ENCODE results near the gene CISH. TPM values are rescaled to one million over a fixed set of nuclear protein-coding genes. Genes with fewer than 3 reads are reported as not detected.

The CISH gene
- total RNA-seq, 1 experiment from 2014 or later = 0.57 TPM

DNA sequence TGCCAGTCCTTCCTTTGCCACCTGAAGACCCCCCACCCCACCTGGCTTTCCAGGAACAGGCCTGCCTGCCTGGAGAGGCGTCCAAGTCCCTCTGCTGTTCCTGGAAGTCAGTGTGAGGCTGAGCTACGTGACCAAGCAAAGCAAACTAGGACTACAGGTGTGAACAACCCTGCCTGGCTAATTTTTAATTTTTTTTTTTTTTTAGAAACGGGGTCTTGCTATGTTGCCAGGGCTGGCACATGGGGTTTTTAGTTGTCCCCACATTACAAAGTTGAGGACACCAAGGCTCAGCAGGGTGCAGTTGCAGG, 24.9 kb downstream of the CISH start:
- intact Hi-C loops (cut with micrococcal nuclease; ENCODE audit: unreplicated experiment) (no loop called here), in situ Hi-C loops (cut with HindIII; ENCODE audit: low pct_unique_long_range_greater_than_20kb, low sequenced_read_pairs) (no loop called here)
- Histone ChIP-seq H3K36me3 (ENCODE audit: control insufficient read depth, insufficient read depth, low read length) (no peaks in the 10 kb centered on the region), H3K4me1 (ENCODE audit: control insufficient read depth, insufficient read depth, low read length) (no peaks in the 10 kb centered on the region), H3K4me3 (ENCODE audit: low read depth in 2 of 2, low read length in 2 of 2) (no peak overlapping the region), H3K9me3 (ENCODE audit: control insufficient read depth, insufficient read depth, low read depth, low read length) (no peaks in the 10 kb centered on the region), H3K27me3 (ENCODE audit: control insufficient read depth, insufficient read depth, low read length) (no peaks in the 10 kb centered on the region), H3K27ac (ENCODE audit: low read length) (no peak overlapping the region)
- POLR2A ChIA-PET = no interaction called here
- DNase-seq (ENCODE audit: low read depth, low spot score) = no peak
- TF ChIP-seq TCF7L2 (IDR thresholded peaks at IDR 0.05; ENCODE audit: low read depth, low read length) = no peak
- TF ChIP-seq SIN3A (IDR thresholded peaks at IDR 0.05; ENCODE audit: borderline replicate concordance, insufficient read depth, low read depth, low read length) = no peak
- no peak for TF ChIP-seq POLR2AphosphoS5 (IDR thresholded peaks at IDR 0.05; ENCODE audit: low read depth, low read length)
- TF ChIP-seq, protein P1, sequence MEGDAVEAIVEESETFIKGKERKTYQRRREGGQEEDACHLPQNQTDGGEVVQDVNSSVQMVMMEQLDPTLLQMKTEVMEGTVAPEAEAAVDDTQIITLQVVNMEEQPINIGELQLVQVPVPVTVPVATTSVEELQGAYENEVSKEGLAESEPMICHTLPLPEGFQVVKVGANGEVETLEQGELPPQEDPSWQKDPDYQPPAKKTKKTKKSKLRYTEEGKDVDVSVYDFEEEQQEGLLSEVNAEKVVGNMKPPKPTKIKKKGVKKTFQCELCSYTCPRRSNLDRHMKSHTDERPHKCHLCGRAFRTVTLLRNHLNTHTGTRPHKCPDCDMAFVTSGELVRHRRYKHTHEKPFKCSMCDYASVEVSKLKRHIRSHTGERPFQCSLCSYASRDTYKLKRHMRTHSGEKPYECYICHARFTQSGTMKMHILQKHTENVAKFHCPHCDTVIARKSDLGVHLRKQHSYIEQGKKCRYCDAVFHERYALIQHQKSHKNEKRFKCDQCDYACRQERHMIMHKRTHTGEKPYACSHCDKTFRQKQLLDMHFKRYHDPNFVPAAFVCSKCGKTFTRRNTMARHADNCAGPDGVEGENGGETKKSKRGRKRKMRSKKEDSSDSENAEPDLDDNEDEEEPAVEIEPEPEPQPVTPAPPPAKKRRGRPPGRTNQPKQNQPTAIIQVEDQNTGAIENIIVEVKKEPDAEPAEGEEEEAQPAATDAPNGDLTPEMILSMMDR (IDR thresholded peaks at IDR 0.05) = no peak
- ATAC-seq = no peak
- BruUV-seq (replicated peaks) = no TSS peak
- CTCF ChIA-PET = no interaction called here

DNA sequence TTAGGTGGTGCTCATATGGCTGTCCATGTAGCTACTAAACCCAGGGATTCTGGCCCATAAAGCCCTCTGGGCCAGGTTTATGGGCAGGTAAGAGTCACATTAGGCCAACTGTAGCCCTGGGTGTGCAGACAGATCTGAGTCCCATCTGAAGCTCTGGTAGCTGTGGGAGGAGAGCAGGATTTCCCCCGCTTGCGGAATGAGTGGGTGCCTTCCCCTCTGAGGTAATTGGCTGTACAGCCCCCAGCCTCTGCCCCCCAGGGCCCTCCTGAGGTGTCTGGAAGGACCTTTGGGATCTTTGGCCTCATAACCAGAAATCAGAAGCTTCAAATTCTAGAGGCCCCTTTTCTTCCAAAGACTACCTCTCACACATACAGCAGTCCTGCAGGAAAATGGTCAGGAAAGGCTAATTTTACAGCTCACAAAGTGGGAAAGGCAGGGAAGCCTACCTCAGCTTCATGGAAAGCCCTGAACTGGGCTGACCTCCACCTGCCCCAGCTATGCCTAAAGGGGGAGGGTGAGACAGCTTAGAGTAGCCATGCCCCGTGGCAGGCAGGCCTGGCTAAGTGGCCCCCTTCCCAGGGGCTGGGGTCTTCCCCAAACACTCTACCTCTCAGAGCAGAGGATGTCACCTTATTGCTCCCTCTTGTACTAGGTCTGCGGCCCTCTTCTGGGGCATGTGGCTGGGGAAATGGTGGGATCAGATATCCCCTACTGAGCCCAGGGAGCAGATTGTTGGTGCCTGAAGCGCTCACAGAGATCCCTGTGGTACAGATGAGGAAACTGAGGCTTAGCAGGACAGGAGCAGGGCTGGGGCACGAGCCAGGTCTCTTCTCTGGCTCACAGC, 25.4 kb downstream of the CISH start:
- ChIA-PET CTCF (no interaction called here), POLR2A (no interaction called here)
- in situ Hi-C loops (cut with HindIII; ENCODE audit: low pct_unique_long_range_greater_than_20kb, low sequenced_read_pairs) = no loop called here

More for the DNA sequence above, 25.4 kb downstream of the CISH start:
- Histone ChIP-seq H3K36me3 (ENCODE audit: control insufficient read depth, insufficient read depth, low read length) (no peaks in the 10 kb centered on the region), H3K4me3 (ENCODE audit: low read depth in 2 of 2, low read length in 2 of 2) (no peak overlapping the region), H3K9me3 (ENCODE audit: control insufficient read depth, insufficient read depth, low read depth, low read length) (no peaks in the 10 kb centered on the region), H3K4me1 (ENCODE audit: control insufficient read depth, insufficient read depth, low read length) (no peaks in the 10 kb centered on the region), H3K27me3 (ENCODE audit: control insufficient read depth, insufficient read depth, low read length) (no peaks in the 10 kb centered on the region), H3K27ac (ENCODE audit: low read length) (no peak overlapping the region)
- TF ChIP-seq SIN3A (IDR thresholded peaks at IDR 0.05; ENCODE audit: borderline replicate concordance, insufficient read depth, low read depth, low read length) (no peak), TCF7L2 (IDR thresholded peaks at IDR 0.05; ENCODE audit: low read depth, low read length) (no peak), POLR2AphosphoS5 (IDR thresholded peaks at IDR 0.05; ENCODE audit: low read depth, low read length) (no peak)
- TF ChIP-seq, protein P1 (IDR thresholded peaks at IDR 0.05) = no peak
- TF ChIP-seq, protein P2, sequence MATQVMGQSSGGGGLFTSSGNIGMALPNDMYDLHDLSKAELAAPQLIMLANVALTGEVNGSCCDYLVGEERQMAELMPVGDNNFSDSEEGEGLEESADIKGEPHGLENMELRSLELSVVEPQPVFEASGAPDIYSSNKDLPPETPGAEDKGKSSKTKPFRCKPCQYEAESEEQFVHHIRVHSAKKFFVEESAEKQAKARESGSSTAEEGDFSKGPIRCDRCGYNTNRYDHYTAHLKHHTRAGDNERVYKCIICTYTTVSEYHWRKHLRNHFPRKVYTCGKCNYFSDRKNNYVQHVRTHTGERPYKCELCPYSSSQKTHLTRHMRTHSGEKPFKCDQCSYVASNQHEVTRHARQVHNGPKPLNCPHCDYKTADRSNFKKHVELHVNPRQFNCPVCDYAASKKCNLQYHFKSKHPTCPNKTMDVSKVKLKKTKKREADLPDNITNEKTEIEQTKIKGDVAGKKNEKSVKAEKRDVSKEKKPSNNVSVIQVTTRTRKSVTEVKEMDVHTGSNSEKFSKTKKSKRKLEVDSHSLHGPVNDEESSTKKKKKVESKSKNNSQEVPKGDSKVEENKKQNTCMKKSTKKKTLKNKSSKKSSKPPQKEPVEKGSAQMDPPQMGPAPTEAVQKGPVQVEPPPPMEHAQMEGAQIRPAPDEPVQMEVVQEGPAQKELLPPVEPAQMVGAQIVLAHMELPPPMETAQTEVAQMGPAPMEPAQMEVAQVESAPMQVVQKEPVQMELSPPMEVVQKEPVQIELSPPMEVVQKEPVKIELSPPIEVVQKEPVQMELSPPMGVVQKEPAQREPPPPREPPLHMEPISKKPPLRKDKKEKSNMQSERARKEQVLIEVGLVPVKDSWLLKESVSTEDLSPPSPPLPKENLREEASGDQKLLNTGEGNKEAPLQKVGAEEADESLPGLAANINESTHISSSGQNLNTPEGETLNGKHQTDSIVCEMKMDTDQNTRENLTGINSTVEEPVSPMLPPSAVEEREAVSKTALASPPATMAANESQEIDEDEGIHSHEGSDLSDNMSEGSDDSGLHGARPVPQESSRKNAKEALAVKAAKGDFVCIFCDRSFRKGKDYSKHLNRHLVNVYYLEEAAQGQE (IDR thresholded peaks at IDR 0.05; ENCODE audit: insufficient read depth in 1 of 2, low read depth in 2 of 2, low read length in 1 of 2) = no peak
- DNase-seq (ENCODE audit: low read depth, low spot score) (no peak), ATAC-seq (no peak)
- intact Hi-C loops (cut with micrococcal nuclease; ENCODE audit: unreplicated experiment) = no loop called here
- no TSS peak for BruUV-seq (replicated peaks)
